GM12878 (cell line): ENCODE measurements around the gene RECQL5. TPM values are rescaled to one million over a fixed set of nuclear protein-coding genes. Genes with fewer than 3 reads are reported as not detected.

Experiments
- ATAC-seq: fragments of 200-7000 bp; cut with Tn5 transposase; 3 replicates; pipeline ENCODE4 v1.9.1; 2020; ENCODE audit warnings: mild to moderate bottlenecking, moderate library complexity
- BruUV-seq: library from RNA; stranded (reverse); fragments of 400-500 nt; replicated peaks from 2 replicates; lab custom pipeline; 2021; lab: Mats Ljungman, UMichigan
- CTCF ChIA-PET: fragments of 300-600 bp; sonication (Branson Sonifier 250); formaldehyde crosslinking; extraction: SDS; loops from one replicate; lab custom pipeline; 2021; ENCODE audit warnings: inconsistent platforms; lab: Yijun Ruan, JAX
- POLR2A ChIA-PET: fragments of 350-600 bp; formaldehyde crosslinking; extraction: SDS; loops from one replicate; lab custom pipeline; 2021; ENCODE audit warnings: inconsistent platforms; lab: Charles Lee
- RAD21 ChIA-PET: fragments of 300-600 bp; sonication (Branson Sonifier 250); formaldehyde crosslinking; loops from one replicate; lab custom pipeline; 2023; ENCODE audit warnings: antibody characterized with exemption; ENCODE audit not compliant: unreplicated experiment; lab: Charles Lee
- SMC1A ChIA-PET: fragments of 300-600 bp; sonication (Branson Sonifier 250); formaldehyde crosslinking; loops from one replicate; lab custom pipeline; 2023; ENCODE audit not compliant: unreplicated experiment, uncharacterized antibody; lab: Charles Lee
- DNase-seq: peaks from one replicate; pipeline ENCODE4 v3.0.0-alpha.2; 2011; ENCODE audit warnings: low read depth, low spot score
- FAIRE-seq: peaks from 3 replicates; lab custom pipeline; 2011; peaks lifted over from hg19 to GRCh38; lab: Jason Lieb, UNC
- H2AFZ ChIP-seq: 2 replicates; pipeline ENCODE4 v1.6.0; 2011; ENCODE audit warnings: low read depth, low read length, control low read depth; ENCODE audit not compliant: control insufficient read depth
- H3K27ac ChIP-seq: 2 replicates; pipeline ENCODE4 v1.5.1; 2011; ENCODE audit warnings: control low read depth; ENCODE audit not compliant: control insufficient read depth, insufficient read depth
- H3K27me3 ChIP-seq, 2 experiments: replicated peaks in 1 of 2; 2 replicates each; pipeline versions ENCODE4 v1.6.0 to v1.6.1; 2011; ENCODE audit warnings: low read length in 1 of 2; ENCODE audit not compliant: control insufficient read depth in 2 of 2, insufficient read depth in 2 of 2
- H3K36me3 ChIP-seq, 2 experiments: 2 replicates each; pipeline ENCODE4 v1.5.1; 2011; ENCODE audit warnings: low read length in 1 of 2; ENCODE audit not compliant: control insufficient read depth in 2 of 2, insufficient read depth in 2 of 2
- H3K4me1 ChIP-seq: 2 replicates; pipeline ENCODE4 v1.6.1; 2011; ENCODE audit warnings: mild to moderate bottlenecking, low read length, moderate library complexity, mixed read lengths; ENCODE audit not compliant: control insufficient read depth, insufficient read depth
- H3K4me2 ChIP-seq: 2 replicates; pipeline ENCODE4 v1.6.0; 2011; ENCODE audit warnings: control low read depth; ENCODE audit not compliant: control insufficient read depth, insufficient read depth
- H3K4me3 ChIP-seq: fragments of 200-600 bp; sonication (generic); 2 replicates; pipeline ENCODE4 v1.5.1; 2016
- H3K79me2 ChIP-seq: 2 replicates; pipeline ENCODE4 v1.6.0; 2011; ENCODE audit warnings: low read length; ENCODE audit not compliant: control insufficient read depth, insufficient read depth
- H3K9ac ChIP-seq: 2 replicates; pipeline ENCODE4 v1.8.0; 2011; ENCODE audit warnings: low read length, control low read depth, mixed read lengths; ENCODE audit not compliant: control insufficient read depth, insufficient read depth
- H3K9me3 ChIP-seq: replicated peaks from 3 replicates; pipeline ENCODE4 v1.5.1; 2011; ENCODE audit warnings: mild to moderate bottlenecking, low read length; ENCODE audit not compliant: control insufficient read depth, insufficient read depth
- H4K20me1 ChIP-seq: 2 replicates; pipeline ENCODE4 v1.6.0; 2011; ENCODE audit not compliant: control insufficient read depth, insufficient read depth
- ATF7 ChIP-seq: fragments of 450-650 bp; IDR thresholded peaks from 2 replicates; pipeline ENCODE4 v1.6.1; 2016; ENCODE audit warnings: low read depth, mild to moderate bottlenecking
- ESRRA ChIP-seq: IDR thresholded peaks from 2 replicates; pipeline ENCODE4 v1.6.1; 2012; ENCODE audit warnings: mild to moderate bottlenecking, low read length, improper control_type of control experiment
- FOS ChIP-seq: IDR thresholded peaks from 3 replicates; pipeline ENCODE4 v1.6.1; 2011; ENCODE audit warnings: borderline replicate concordance; ENCODE audit not compliant: insufficient read length; ENCODE audit errors: extremely low read depth
- FOXK2 ChIP-seq: fragments of 450-650 bp; IDR thresholded peaks from 2 replicates; pipeline ENCODE4 v1.6.1; 2017; ENCODE audit warnings: mild to moderate bottlenecking, moderate library complexity
- NFIC ChIP-seq: IDR thresholded peaks from 2 replicates; pipeline ENCODE4 v1.6.1; 2012; ENCODE audit warnings: low read depth, mild to moderate bottlenecking, inconsistent platforms, low read length, moderate library complexity
- NR2C1 ChIP-seq: fragments of 450-650 bp; IDR thresholded peaks from 2 replicates; pipeline ENCODE4 v1.6.1; 2017; ENCODE audit warnings: antibody characterized with exemption, mild to moderate bottlenecking, moderate library complexity
- RB1 ChIP-seq: fragments of 450-650 bp; formaldehyde crosslinking; IDR thresholded peaks from 2 replicates; pipeline ENCODE4 v1.6.1; 2017; ENCODE audit warnings: mild to moderate bottlenecking, borderline replicate concordance
- RELA ChIP-seq: fragments of 450-650 bp; IDR thresholded peaks from 2 replicates; pipeline ENCODE4 v1.8.0; 2014; ENCODE audit warnings: borderline replicate concordance; ENCODE audit not compliant: partially characterized antibody
- ZNF217 ChIP-seq: fragments of 450-650 bp; IDR thresholded peaks from 2 replicates; pipeline ENCODE4 v1.6.1; 2017; ENCODE audit warnings: antibody characterized with exemption, mild to moderate bottlenecking
- ZNF687 ChIP-seq: fragments of 450-650 bp; IDR thresholded peaks from 2 replicates; pipeline ENCODE4 v1.6.1; 2017; ENCODE audit warnings: mild to moderate bottlenecking, moderate library complexity
- WGBS: methylation state at CpG from one replicate; pipeline ENCODE4 v1.1.6; 2016; ENCODE audit warnings: low lambda C conversion rate; ENCODE audit not compliant: insufficient replicate concordance, insufficient coverage; ENCODE audit errors: missing lambda C conversion rate; 5-methylcytosine and 5-hydroxymethylcytosine counted together
- in situ Hi-C: fragments of 300-500 bp; cut with MboI; formaldehyde crosslinking; loops from 9 replicates; pipeline ENCODE4 v1.14.3; 2018; ENCODE audit warnings: mixed read lengths
- intact Hi-C: fragments of 100-400 bp; cut with micrococcal nuclease; formaldehyde crosslinking; loops from one replicate; pipeline ENCODE4 v1.14.2; 2022; ENCODE audit not compliant: unreplicated experiment
- polyA plus RNA-seq, 11 experiments: library from polyadenylated mRNA; depleted of rRNA in 4 of 11; unstranded in 6 of 11; stranded (reverse) in 5 of 11; fragments of >200 nt; fragmentation: Nextera tagmentation in 4 of 11; fragmentation: Illumina TruSeq in 1 of 11; extraction: Ambion mirVana in 4 of 11; extraction: Trizol in 1 of 11; gene quantifications; 1 replicate in 1 of 11; 2 replicates in 10 of 11; pipeline versions ENCODE4 v1.2.1 to v1.2.3, GENCODE V29; 2011 to 2016; ENCODE audit warnings: inconsistent platforms in 2 of 11, missing spikeins in 2 of 11, low read depth in 1 of 11
- total RNA-seq, 4 experiments: library from RNA; depleted of rRNA in 3 of 4; stranded (reverse); fragments of >200 nt in 3 of 4; fragmentation: Illumina TruSeq in 1 of 4; extraction: Trizol in 1 of 4; gene quantifications; 2 replicates each; pipeline versions ENCODE4 v1.2.1 to v1.2.3, GENCODE V29; 2013 to 2021
- TF ChIP-seq, protein P1 (sequence below): fragments of 450-650 bp; IDR thresholded peaks from 2 replicates; pipeline ENCODE4 v1.6.1; 2016; ENCODE audit warnings: mild to moderate bottlenecking
- TF ChIP-seq, protein P2 (sequence below): fragments of 450-650 bp; formaldehyde crosslinking; IDR thresholded peaks from 2 replicates; pipeline ENCODE4 v1.5.0; 2022; ENCODE audit warnings: mild to moderate bottlenecking, missing genetic modification characterization
- TF ChIP-seq, protein P3 (sequence below): IDR thresholded peaks from 2 replicates; pipeline ENCODE4 v1.6.1; 2011; ENCODE audit warnings: borderline replicate concordance, low read depth, mild to moderate bottlenecking, moderate library complexity, mixed read lengths, low read length; ENCODE audit not compliant: insufficient read depth; ENCODE audit errors: extremely low read length

The RECQL5 gene
- total and polyA plus RNA-seq, 10 of the 15 experiments (the other 5 are each of a cell fraction or from before 2014, with no cell fraction given): 3.6 to 30.6 (median 20.1) TPM

DNA sequence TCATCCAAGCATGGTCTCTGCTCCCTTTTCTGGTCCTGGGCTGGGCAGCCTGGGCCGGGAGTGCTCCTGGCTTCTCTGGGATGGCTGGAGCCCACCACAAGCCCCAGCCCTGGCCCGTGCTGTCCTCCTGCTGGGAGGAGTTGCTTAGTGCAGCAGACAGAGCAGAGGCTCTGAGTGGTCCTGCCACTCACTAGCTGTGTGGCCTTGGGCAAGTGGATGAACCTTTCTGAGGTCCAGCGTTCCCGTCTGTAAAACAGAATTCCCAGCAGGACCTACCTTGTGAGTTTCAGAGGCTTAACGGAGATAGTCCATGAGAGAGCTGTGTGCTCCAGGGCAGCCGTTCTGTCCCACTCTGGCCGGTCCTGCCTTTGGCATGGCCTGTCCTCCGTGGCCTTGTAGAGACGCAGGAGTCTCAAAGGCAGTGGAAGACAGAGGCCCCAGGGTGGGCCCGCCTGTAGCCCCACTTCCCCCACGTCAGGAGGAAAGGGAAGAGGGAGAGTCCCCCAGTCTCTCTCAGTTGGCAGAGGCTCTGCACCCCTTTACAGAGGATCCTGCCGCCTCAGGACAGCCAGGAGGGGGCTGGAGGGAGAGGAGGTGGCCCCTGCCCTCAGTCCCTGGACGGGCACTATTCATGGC lies 71.6 kb downstream of the RECQL5 start:
- H3K4me2 ChIP-seq: no peak overlapping the region
- DNase-seq (no peak), ATAC-seq (no peak), FAIRE-seq (no peak)
- RAD21 ChIA-PET: no interaction called here
- no peaks in the 10 kb centered on the region for H3K4me1 ChIP-seq
- no peaks in the 10 kb centered on the region; a peak in 1 of 4 replicates for H3K27me3 ChIP-seq
- no peak overlapping the region for H3K4me3 ChIP-seq
- H3K9ac ChIP-seq: no peak overlapping the region
- H2AFZ ChIP-seq: no peak overlapping the region
- H3K27ac ChIP-seq: no peak overlapping the region
- intact Hi-C loops: no loop called here
- H4K20me1 ChIP-seq: no peaks in the 10 kb centered on the region
- CTCF ChIA-PET: interaction anchor here (1.3 kb wide), 1 partner anchor 154 kb away, joined by 5 read pairs; no protein-coding TSS in a partner anchor
- no TSS peak for BruUV-seq
- H3K79me2 ChIP-seq: no peaks in the 10 kb centered on the region
- no peaks in the 10 kb centered on the region for H3K36me3 ChIP-seq
- SMC1A ChIA-PET: no interaction called here
- 37% methylated on average over 13 of the region's 13 CpGs for WGBS
- H3K9me3 ChIP-seq: no peaks in the 10 kb centered on the region
- in situ Hi-C loops: loop anchor here (10.0 kb wide), 1 partner anchor 171 kb away; no protein-coding TSS in a partner anchor
- POLR2A ChIA-PET: no interaction called here
- TF ChIP-seq RELA (no peak), RB1 (no peak), FOXK2 (no peak), ZNF687 (no peak), NFIC (no peak), ATF7 (no peak), FOS (no peak), ZNF217 (no peak), ESRRA (no peak), NR2C1 (no peak)
- TF ChIP-seq, protein P1, sequence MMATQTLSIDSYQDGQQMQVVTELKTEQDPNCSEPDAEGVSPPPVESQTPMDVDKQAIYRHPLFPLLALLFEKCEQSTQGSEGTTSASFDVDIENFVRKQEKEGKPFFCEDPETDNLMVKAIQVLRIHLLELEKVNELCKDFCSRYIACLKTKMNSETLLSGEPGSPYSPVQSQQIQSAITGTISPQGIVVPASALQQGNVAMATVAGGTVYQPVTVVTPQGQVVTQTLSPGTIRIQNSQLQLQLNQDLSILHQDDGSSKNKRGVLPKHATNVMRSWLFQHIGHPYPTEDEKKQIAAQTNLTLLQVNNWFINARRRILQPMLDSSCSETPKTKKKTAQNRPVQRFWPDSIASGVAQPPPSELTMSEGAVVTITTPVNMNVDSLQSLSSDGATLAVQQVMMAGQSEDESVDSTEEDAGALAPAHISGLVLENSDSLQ: no peak
- TF ChIP-seq, protein P2, sequence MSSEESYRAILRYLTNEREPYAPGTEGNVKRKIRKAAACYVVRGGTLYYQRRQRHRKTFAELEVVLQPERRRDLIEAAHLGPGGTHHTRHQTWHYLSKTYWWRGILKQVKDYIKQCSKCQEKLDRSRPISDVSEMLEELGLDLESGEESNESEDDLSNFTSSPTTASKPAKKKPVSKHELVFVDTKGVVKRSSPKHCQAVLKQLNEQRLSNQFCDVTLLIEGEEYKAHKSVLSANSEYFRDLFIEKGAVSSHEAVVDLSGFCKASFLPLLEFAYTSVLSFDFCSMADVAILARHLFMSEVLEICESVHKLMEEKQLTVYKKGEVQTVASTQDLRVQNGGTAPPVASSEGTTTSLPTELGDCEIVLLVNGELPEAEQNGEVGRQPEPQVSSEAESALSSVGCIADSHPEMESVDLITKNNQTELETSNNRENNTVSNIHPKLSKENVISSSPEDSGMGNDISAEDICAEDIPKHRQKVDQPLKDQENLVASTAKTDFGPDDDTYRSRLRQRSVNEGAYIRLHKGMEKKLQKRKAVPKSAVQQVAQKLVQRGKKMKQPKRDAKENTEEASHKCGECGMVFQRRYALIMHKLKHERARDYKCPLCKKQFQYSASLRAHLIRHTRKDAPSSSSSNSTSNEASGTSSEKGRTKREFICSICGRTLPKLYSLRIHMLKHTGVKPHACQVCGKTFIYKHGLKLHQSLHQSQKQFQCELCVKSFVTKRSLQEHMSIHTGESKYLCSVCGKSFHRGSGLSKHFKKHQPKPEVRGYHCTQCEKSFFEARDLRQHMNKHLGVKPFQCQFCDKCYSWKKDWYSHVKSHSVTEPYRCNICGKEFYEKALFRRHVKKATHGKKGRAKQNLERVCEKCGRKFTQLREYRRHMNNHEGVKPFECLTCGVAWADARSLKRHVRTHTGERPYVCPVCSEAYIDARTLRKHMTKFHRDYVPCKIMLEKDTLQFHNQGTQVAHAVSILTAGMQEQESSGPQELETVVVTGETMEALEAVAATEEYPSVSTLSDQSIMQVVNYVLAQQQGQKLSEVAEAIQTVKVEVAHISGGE: no peak
- TF ChIP-seq, protein P3, sequence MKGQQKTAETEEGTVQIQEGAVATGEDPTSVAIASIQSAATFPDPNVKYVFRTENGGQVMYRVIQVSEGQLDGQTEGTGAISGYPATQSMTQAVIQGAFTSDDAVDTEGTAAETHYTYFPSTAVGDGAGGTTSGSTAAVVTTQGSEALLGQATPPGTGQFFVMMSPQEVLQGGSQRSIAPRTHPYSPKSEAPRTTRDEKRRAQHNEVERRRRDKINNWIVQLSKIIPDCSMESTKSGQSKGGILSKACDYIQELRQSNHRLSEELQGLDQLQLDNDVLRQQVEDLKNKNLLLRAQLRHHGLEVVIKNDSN: no peak
